Measurements from ENCODE around the gene MYBPH. TPM values are rescaled to one million over a fixed set of nuclear protein-coding genes. Genes with fewer than 3 reads are reported as not detected.
A peak's percentile ranks its signal among the peaks of the same experiment; 100 is the strongest.

Gene MYBPH
- polyA plus RNA-seq, 3 donors: 0.04 to 0.52 (median 0.16) TPM

DNA sequence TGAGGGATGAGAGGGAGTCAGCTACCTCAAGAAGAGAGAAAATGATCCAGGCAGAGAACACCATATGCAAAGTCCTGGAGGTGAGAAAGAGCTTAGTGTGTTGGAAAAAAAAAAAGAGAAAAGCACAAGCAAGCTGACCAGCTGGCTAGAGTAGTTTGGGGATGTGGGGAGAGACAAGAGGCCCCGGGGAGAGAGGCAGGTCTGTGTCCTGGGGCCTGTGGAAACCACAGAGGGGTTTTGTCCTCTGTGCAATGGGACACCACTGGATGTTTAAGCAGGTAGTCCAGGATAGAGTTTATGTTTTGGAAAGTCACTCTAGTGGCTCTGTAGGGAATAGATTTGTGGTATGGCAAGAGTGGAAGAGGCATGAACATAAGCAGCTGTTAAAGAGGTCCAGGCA is 25.3 kb upstream of the MYBPH start:
- Mint-ChIP-seq H3K27me3 (ENCODE audit: low read depth in 3 of 3) (peaks cover 2 to 6% (median 5%) of the 10 kb centered on the region in 3 donors), H3K27ac (peak overlapping the region in 6 of 7 donors; percentile 33 to 84 (median 57)), H3K4me1 (peaks cover 67% of the 10 kb centered on the region), H3K36me3 (peaks cover 0 to 10% of the 10 kb centered on the region in 2 donors), H3K9me3 (peaks cover 0 to 9% (median 3%) of the 10 kb centered on the region in 7 donors), H3K4me3 (peak overlapping the region in 1 of 2 donors; percentile 57)
- Histone ChIP-seq H3K36me3 (replicated peaks in 1 of 2; ENCODE audit: control insufficient read depth in 1 of 2, insufficient read depth in 2 of 2, low read length in 2 of 2) (no peaks in the 10 kb centered on the region), H3K9ac (ENCODE audit: insufficient read depth, low read length, poor library complexity, severe bottlenecking) (no peak overlapping the region), H3K4me1 (ENCODE audit: control insufficient read depth in 1 of 2, insufficient read depth in 2 of 2, low read length in 2 of 2) (peaks cover 47 to 48% of the 10 kb centered on the region in 2 donors), H4K20me1 (ENCODE audit: insufficient read depth, low read length) (no peaks in the 10 kb centered on the region), H3K4me2 (replicated peaks; ENCODE audit: extremely low read depth, low read length, poor library complexity, severe bottlenecking) (peak overlapping the region; percentile 6), H3K27me3 (ENCODE audit: control insufficient read depth in 2 of 2, insufficient read depth in 2 of 2, low read length in 2 of 2) (no peaks in the 10 kb centered on the region), H3K4me3 (replicated peaks in 1 of 3; ENCODE audit: low read depth in 2 of 3, low read length in 3 of 3) (no peak overlapping the region), H3K9me3 (replicated peaks in 1 of 2; ENCODE audit: control insufficient read depth in 1 of 2, insufficient read depth in 1 of 2, low read length in 2 of 2) (peaks cover 0 to 3% of the 10 kb centered on the region in 2 donors), H2AFZ (ENCODE audit: insufficient read depth, low read depth, low read length, poor library complexity, severe bottlenecking) (no peak overlapping the region), H3K27ac (ENCODE audit: low read depth in 1 of 2, low read length in 2 of 2) (no peak overlapping the region), H3K79me2 (ENCODE audit: insufficient read depth, low read length) (no peaks in the 10 kb centered on the region)
- TF ChIP-seq, protein P1, sequence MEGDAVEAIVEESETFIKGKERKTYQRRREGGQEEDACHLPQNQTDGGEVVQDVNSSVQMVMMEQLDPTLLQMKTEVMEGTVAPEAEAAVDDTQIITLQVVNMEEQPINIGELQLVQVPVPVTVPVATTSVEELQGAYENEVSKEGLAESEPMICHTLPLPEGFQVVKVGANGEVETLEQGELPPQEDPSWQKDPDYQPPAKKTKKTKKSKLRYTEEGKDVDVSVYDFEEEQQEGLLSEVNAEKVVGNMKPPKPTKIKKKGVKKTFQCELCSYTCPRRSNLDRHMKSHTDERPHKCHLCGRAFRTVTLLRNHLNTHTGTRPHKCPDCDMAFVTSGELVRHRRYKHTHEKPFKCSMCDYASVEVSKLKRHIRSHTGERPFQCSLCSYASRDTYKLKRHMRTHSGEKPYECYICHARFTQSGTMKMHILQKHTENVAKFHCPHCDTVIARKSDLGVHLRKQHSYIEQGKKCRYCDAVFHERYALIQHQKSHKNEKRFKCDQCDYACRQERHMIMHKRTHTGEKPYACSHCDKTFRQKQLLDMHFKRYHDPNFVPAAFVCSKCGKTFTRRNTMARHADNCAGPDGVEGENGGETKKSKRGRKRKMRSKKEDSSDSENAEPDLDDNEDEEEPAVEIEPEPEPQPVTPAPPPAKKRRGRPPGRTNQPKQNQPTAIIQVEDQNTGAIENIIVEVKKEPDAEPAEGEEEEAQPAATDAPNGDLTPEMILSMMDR (IDR thresholded peaks at IDR 0.05): no peak
- intact Hi-C loops (cut with micrococcal nuclease): no loop called here
- no peak for DNase-seq
- 0% methylated on average over 1 of the region's 1 CpG for WGBS (ENCODE audit: insufficient coverage)

DNA sequence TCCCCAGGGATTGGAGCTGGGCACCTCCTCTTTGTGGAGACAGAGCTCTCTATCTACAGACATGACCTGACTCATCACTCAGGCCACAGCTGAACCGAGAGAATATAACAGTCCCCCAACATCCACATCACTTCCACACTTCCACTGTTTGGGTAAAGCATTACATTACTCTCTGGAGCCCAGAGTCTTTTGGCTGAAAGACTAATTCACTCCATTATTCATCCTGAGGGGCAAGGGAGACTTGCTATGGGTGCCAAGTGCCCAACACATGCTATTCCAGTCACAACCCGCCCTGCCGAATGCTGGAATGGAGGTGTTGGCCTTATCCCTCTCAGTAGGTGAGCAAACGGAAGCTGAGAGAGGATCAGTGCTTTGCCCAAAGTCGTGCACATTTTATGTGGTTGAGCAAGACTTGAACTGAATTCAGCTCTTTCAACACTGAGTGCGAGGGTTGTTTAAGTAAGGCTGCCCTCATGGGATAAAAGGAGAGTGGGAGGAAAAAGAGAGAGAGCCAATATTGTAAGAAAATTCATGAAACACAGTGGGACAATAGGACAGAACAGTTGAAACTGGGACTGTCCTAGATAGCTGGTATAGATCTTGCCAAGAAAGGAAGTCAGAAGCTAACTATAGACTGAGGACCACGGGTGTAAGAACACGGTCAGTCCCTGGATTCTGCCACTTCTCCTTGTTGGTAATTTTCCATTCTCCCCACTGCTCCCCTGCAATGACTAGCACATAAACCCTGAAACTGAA is 24.4 kb upstream of the MYBPH start:
- 6% methylated on average over 2 of the region's 8 CpGs for WGBS (ENCODE audit: insufficient coverage)
- H3K27me3 ChIP-seq (ENCODE audit: control insufficient read depth in 2 of 2, insufficient read depth in 2 of 2, low read length in 2 of 2): no peaks in the 10 kb centered on the region
- H3K4me1 Mint-ChIP-seq: peaks cover 64% of the 10 kb centered on the region
- peaks cover 0 to 3% of the 10 kb centered on the region in 2 donors for H3K9me3 ChIP-seq (replicated peaks in 1 of 2; ENCODE audit: control insufficient read depth in 1 of 2, insufficient read depth in 1 of 2, low read length in 2 of 2)
- H3K36me3 ChIP-seq (replicated peaks in 1 of 2; ENCODE audit: control insufficient read depth in 1 of 2, insufficient read depth in 2 of 2, low read length in 2 of 2): no peaks in the 10 kb centered on the region
- H3K79me2 ChIP-seq (ENCODE audit: insufficient read depth, low read length): no peaks in the 10 kb centered on the region
- DNase-seq: peak in 2 of 3 donors; percentile 24 to 42
- H4K20me1 ChIP-seq (ENCODE audit: insufficient read depth, low read length): no peaks in the 10 kb centered on the region
- H3K4me1 ChIP-seq (ENCODE audit: control insufficient read depth in 1 of 2, insufficient read depth in 2 of 2, low read length in 2 of 2): peaks cover 47 to 48% of the 10 kb centered on the region in 2 donors
- TF ChIP-seq, protein P1 (IDR thresholded peaks at IDR 0.05): no peak
- peak overlapping the region in 1 of 2 donors; percentile 57 for H3K4me3 Mint-ChIP-seq
- H3K4me2 ChIP-seq (replicated peaks; ENCODE audit: extremely low read depth, low read length, poor library complexity, severe bottlenecking): peak overlapping the region; percentile 6
- H3K4me3 ChIP-seq (replicated peaks in 1 of 3; ENCODE audit: low read depth in 2 of 3, low read length in 3 of 3): peak overlapping the region in 1 of 3 experiments; percentile 4
- peak overlapping the region in 1 of 2 donors; percentile 24 for H3K27ac ChIP-seq (ENCODE audit: low read depth in 1 of 2, low read length in 2 of 2)
- no peak overlapping the region for H2AFZ ChIP-seq (ENCODE audit: insufficient read depth, low read depth, low read length, poor library complexity, severe bottlenecking)
- intact Hi-C loops (cut with micrococcal nuclease): no loop called here
- H3K36me3 Mint-ChIP-seq: peaks cover 0 to 10% of the 10 kb centered on the region in 2 donors
- no peak overlapping the region for H3K9ac ChIP-seq (ENCODE audit: insufficient read depth, low read length, poor library complexity, severe bottlenecking)
- H3K27ac Mint-ChIP-seq: peak overlapping the region in 6 of 7 donors; percentile 47 to 84 (median 66)
- peaks cover 0 to 9% (median 3%) of the 10 kb centered on the region in 7 donors for H3K9me3 Mint-ChIP-seq
- H3K27me3 Mint-ChIP-seq (ENCODE audit: low read depth in 3 of 3): peaks cover 2 to 8% (median 6%) of the 10 kb centered on the region in 3 donors
